BJ (cell line): ENCODE results near the gene C16orf74. TPM values are rescaled to one million over a fixed set of nuclear protein-coding genes. Genes with fewer than 3 reads are reported as not detected.

Experiments
- CTCF ChIA-PET: fragments of 350-600 bp; formaldehyde crosslinking; extraction: SDS; loops from one replicate; lab custom pipeline; 2021; ENCODE audit warnings: antibody characterized with exemption, inconsistent platforms; lab: Yijun Ruan, JAX
- POLR2A ChIA-PET: fragments of 300-600 bp; sonication (Branson Sonifier 250); formaldehyde crosslinking; extraction: SDS; loops from one replicate; lab custom pipeline; 2021; ENCODE audit warnings: antibody characterized with exemption; lab: Charles Lee
- DNase-seq: peaks from one replicate; pipeline ENCODE4 v3.0.0-alpha.2; 2011; ENCODE audit warnings: low read depth
- H3K27me3 ChIP-seq: 2 replicates; pipeline ENCODE4 v1.6.0; 2011; ENCODE audit warnings: low read length; ENCODE audit not compliant: control insufficient read depth, insufficient read depth
- H3K36me3 ChIP-seq: 2 replicates; pipeline ENCODE4 v1.5.1; 2011; ENCODE audit warnings: low read length; ENCODE audit not compliant: control insufficient read depth, insufficient read depth
- H3K4me3 ChIP-seq: 2 replicates; pipeline ENCODE4 v1.5.1; 2011; ENCODE audit warnings: low read depth, mild to moderate bottlenecking, control low read depth, low read length
- polyA plus RNA-seq: library from polyadenylated mRNA; depleted of rRNA; stranded (reverse); fragments of >200 nt; gene quantifications from 2 replicates; pipeline ENCODE4 v1.2.3, GENCODE V29; 2011
- TF ChIP-seq, protein P1 (sequence below): IDR thresholded peaks from 2 replicates; pipeline ENCODE4 v1.5.1; 2011; ENCODE audit warnings: low read depth, mild to moderate bottlenecking, control low read depth, inconsistent platforms, low read length, moderate library complexity; ENCODE audit not compliant: insufficient read depth

Gene C16orf74
- polyA plus RNA-seq, 1 experiment = 2.9 TPM

DNA sequence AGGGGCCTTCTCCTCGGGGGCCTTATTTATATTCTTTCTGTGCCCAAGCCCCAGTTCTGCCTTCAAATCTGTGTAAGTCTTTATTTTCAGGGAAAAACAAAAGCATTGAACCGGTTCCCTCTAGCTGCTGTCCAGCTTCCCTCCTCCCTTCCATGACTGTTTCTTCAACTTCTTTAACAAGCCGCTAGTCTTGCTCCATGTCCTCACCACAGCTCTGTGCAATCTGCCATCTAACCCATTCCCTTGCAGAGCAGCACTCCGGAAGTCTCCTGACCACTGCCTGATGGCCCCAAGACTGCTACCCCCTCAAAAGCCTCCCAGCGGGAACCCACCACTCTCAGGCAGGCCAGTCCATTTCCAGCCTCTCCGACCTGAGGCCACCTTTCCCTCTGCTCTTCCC, 31.6 kb upstream of the C16orf74 start:
- no peak for DNase-seq
- H3K36me3 ChIP-seq = peaks cover 30% of the 10 kb centered on the region
- CTCF ChIA-PET = no interaction called here
- no peak overlapping the region for H3K4me3 ChIP-seq
- TF ChIP-seq, protein P1, sequence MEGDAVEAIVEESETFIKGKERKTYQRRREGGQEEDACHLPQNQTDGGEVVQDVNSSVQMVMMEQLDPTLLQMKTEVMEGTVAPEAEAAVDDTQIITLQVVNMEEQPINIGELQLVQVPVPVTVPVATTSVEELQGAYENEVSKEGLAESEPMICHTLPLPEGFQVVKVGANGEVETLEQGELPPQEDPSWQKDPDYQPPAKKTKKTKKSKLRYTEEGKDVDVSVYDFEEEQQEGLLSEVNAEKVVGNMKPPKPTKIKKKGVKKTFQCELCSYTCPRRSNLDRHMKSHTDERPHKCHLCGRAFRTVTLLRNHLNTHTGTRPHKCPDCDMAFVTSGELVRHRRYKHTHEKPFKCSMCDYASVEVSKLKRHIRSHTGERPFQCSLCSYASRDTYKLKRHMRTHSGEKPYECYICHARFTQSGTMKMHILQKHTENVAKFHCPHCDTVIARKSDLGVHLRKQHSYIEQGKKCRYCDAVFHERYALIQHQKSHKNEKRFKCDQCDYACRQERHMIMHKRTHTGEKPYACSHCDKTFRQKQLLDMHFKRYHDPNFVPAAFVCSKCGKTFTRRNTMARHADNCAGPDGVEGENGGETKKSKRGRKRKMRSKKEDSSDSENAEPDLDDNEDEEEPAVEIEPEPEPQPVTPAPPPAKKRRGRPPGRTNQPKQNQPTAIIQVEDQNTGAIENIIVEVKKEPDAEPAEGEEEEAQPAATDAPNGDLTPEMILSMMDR = no peak
- POLR2A ChIA-PET = no interaction called here
- no peaks in the 10 kb centered on the region for H3K27me3 ChIP-seq

DNA sequence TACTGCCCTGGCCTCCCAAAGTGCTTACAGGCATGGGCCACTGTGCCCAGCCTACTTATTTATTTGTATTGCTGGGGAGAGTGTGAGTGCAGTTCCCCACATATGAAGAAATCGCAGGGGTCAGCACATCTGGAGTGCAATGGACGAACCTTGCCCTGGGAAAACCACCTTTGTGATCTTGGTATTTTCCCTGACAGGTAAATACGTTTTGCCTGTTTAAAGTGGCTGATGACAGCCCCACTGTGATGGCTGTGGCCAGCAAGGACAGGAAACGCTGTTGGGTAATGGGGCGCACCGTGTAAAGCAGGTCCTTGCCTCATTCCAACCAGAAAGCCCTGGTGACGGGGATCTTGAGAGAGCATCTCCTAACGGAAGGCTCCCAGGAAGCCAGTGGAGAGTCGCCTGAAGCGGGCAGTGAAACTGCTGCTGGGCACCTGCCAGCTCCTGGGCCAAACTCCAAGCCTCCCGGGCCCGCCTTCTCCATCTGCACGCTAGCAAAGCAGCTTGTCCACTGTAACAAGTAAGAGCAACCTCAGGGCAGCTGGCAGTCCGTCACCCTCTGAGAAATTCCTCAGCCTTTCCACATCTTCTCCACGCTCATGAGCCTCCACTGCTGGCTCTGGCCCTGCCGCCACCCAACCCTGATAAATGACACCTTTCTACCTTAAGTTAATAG, 30.9 kb upstream of the C16orf74 start:
- Histone ChIP-seq H3K36me3 (peaks cover 30% of the 10 kb centered on the region), H3K4me3 (no peak overlapping the region), H3K27me3 (no peaks in the 10 kb centered on the region)
- POLR2A ChIA-PET = no interaction called here
- CTCF ChIA-PET = no interaction called here
- TF ChIP-seq, protein P1 = no peak
- DNase-seq = no peak

DNA sequence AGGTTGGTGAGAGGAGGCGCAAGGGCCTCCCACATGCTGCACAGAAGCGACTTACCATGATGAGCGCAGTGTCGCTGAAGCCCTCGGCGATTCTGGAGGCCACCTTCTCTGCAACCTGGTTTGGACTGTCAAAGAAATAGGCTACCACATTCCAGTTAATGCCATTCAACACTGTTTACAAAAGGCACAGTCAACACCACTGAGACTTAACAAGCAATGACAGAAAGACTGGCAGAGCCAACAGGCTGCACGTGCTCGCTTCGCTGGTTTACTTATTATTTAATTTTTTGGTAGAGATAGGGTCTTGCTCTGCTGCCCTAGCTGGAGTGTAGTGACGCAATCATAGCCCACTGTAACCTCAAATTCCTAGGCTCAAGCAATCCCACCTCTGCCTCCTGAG, 30.3 kb upstream of the C16orf74 start:
- H3K4me3 ChIP-seq = no peak overlapping the region
- ChIA-PET POLR2A (no interaction called here), CTCF (no interaction called here)
- H3K36me3 ChIP-seq = peaks cover 27% of the 10 kb centered on the region
- DNase-seq = no peak
- H3K27me3 ChIP-seq = no peaks in the 10 kb centered on the region
- TF ChIP-seq, protein P1 = no peak

DNA sequence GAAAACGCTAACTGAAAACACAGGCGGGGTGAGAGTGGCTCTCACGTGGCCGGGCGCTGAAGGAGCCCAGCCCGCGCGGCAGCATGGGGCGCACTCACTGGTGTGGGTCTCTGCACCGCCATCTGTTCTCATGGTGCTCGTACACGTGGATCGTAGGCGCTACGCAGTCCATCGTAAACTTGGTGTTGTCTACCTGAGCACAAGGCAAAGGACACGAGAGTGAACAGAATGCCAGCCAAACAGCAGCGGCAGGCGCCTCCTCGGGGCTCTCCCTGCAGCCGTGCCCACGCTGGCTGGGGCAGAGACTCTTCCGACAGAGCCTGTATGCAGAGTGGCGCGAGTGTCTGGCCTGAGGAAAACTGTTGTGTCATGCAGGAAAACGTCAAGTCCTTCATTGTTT, 29.4 kb upstream of the C16orf74 start:
- CTCF ChIA-PET = interaction anchor here (0.6 kb wide), 1 partner anchor 9 kb away, joined by 4 read pairs; no protein-coding TSS in a partner anchor
- TF ChIP-seq, protein P1 = no peak
- POLR2A ChIA-PET = no interaction called here
- no peak overlapping the region for H3K4me3 ChIP-seq
- no peak for DNase-seq
- H3K36me3 ChIP-seq = peaks cover 27% of the 10 kb centered on the region
- H3K27me3 ChIP-seq = no peaks in the 10 kb centered on the region

DNA sequence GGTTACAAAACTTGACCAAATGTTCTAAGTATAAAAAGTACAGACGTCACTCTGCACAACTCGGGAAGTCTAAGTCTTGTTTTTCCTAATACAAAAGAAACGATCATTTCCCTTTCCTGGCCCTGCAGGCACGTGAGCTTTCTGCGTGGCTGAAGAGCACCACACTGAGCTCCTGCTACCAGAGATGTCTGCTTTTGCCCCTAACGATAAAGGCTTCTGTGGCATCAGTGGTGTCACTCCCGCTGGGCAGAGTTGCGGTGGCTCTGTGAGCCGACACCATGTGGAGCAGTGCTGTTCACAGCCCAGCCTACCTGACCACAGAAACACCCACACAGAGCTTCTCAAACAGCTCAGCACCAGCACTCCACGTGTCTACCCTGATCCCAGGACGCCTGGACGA, 28.0 kb upstream of the C16orf74 start:
- POLR2A ChIA-PET = no interaction called here
- DNase-seq = no peak
- Histone ChIP-seq H3K4me3 (no peak overlapping the region), H3K27me3 (no peaks in the 10 kb centered on the region), H3K36me3 (peaks cover 24% of the 10 kb centered on the region)
- CTCF ChIA-PET = interaction anchor here (1.1 kb wide), 1 partner anchor 11 kb away, joined by 3 read pairs; no protein-coding TSS in a partner anchor
- TF ChIP-seq, protein P1 = no peak
